Activated CD4-positive, alpha-beta memory T cell treated with anti-CD3 and anti-CD28 coated beads for 36 hours (primary cell): ENCODE measurements around the gene SLC30A5. TPM values are rescaled to one million over a fixed set of nuclear protein-coding genes. Genes with fewer than 3 reads are reported as not detected.
"Not testable (repeated sequence)": the region's sequence is repeated elsewhere in the genome, so short reads cannot be mapped to it uniquely, and the experiment has no call there.

ENCODE experiments used
- CTCF ChIA-PET: fragments of 350-600 bp; sonication (Branson Sonifier 250); formaldehyde crosslinking; loops from one replicate; lab custom pipeline; 2021; ENCODE audit warnings: antibody characterized with exemption, inconsistent platforms; lab: Charles Lee
- POLR2A ChIA-PET: fragments of 350-600 bp; sonication (Branson Sonifier 250); formaldehyde crosslinking; loops from one replicate; lab custom pipeline; 2021; ENCODE audit warnings: antibody characterized with exemption; lab: Charles Lee
- DNase-seq: peaks from one replicate; pipeline ENCODE4 v3.0.0-alpha.2; 2020
- H3K27ac Mint-ChIP-seq: one replicate; pipeline ENCODE4 v1.8.0; 2021; ENCODE audit warnings: mixed read lengths
- H3K27me3 Mint-ChIP-seq: one replicate; pipeline ENCODE4 v1.8.0; 2021; ENCODE audit warnings: mixed read lengths
- H3K36me3 Mint-ChIP-seq: one replicate; pipeline ENCODE4 v1.8.0; 2021; ENCODE audit warnings: mixed read lengths
- H3K4me1 Mint-ChIP-seq: one replicate; pipeline ENCODE4 v1.8.0; 2021; ENCODE audit warnings: low read depth, mixed read lengths
- H3K4me3 Mint-ChIP-seq: one replicate; pipeline ENCODE4 v1.8.0; 2021; ENCODE audit warnings: mild to moderate bottlenecking, mixed read lengths
- H3K9me3 Mint-ChIP-seq: one replicate; pipeline ENCODE4 v1.8.0; 2021; ENCODE audit warnings: mixed read lengths
- intact Hi-C: fragments of 100-400 bp; cut with micrococcal nuclease; formaldehyde crosslinking; loops from one replicate; pipeline ENCODE4 v1.15.1; 2023
- total RNA-seq, 2 experiments: library from RNA; stranded (reverse); gene quantifications; one replicate each; pipeline ENCODE4 v1.2.3, GENCODE V29; 2021

SLC30A5 gene
- 10 to 100 TPM; 42.8 to 49.0 TPM for total RNA-seq

DNA sequence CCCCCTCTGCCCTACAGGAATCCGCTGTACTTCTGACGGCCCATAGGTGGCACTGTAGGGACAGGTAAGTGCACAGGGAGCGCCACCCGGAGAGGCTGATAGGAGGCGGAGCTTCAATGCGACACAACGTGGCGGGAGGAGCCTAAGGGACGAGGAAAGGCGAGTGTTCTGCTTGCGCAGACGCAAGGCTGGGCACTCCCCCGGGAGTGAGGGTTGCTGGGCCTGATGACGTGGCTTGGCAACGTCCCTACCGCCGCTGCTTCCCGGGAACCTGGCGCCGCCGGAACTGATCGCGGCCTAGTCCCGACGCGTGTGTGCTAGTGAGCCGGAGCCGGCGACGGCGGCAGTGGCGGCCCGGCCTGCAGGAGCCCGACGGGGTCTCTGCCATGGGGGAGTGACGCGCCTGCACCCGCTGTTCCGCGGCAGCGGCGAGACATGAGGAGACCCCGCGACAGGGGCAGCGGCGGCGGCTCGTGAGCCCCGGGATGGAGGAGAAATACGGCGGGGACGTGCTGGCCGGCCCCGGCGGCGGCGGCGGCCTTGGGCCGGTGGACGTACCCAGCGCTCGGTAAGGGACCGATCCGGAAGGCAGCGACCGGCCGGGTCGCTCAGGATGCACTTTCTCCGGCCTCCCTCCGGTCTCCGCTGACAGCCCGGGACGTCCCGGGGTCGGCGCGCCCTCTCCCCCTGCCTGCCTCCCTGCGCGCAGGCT, at the start of gene SLC30A5:
Gene SLC30A5 (plus strand): TSS at position 244 of the 712 bp plus-strand sequence. CDS start 242 bp downstream, at position 486.
- intact Hi-C loops: loop anchor here (1.0 to 2.0 kb wide), 7 partner anchors 51 to 276 kb away; partner anchors contain the start of genes CCNB1, CDK7 and CENPH
- DNase-seq: peak; percentile 99
- Mint-ChIP-seq H3K4me3 (peak within 1 kb of the TSS; percentile 91), H3K36me3 (peaks cover 9% of the 10 kb centered on the region), H3K27me3 (no peaks in the 10 kb centered on the region), H3K4me1 (peaks cover 26% of the 10 kb centered on the region), H3K9me3 (no peaks in the 10 kb centered on the region), H3K27ac (peak within 1 kb of the TSS; percentile 89)
- POLR2A ChIA-PET: interaction anchor here (0.6 to 1.9 kb wide), 11 partner anchors 9 to 315 kb away, joined by 3 to 14 read pairs (median 4); partner anchors contain the start of genes AK6, CCDC125, CCNB1 and CDK7
- CTCF ChIA-PET: interaction anchor here (0.5 to 2.3 kb wide), 35 partner anchors 8 to 439 kb away, joined by 3 to 37 read pairs (median 5); partner anchors contain the start of genes AK6, CCDC125, CCNB1 and CDK7

DNA sequence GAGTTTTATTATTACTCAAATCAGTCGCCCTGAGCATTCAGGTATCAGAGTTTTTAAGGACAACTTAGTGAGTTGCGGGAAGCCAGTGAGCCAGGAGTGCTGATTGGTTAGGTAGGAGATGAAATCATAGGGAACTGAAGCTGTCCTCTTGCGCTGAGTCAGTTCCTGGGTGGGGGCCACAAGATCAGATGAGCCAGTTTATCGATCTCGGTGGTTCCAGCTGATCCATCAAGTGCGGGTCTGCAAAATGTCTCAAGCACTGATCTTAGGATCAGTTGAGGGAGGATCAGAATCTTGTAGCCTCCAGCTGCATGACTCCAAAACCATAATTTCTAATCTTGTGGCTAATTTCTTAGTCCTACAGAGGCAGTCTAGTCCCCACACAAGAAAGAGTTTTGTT, 48.6 kb upstream of the SLC30A5 start:
- intact Hi-C loops: loop anchor here (10.0 kb wide), 2 partner anchors 120 to 240 kb away; partner anchors contain the start of gene CCNB1
- H3K9me3 Mint-ChIP-seq, POLR2A ChIA-PET, DNase-seq, H3K36me3 Mint-ChIP-seq, H3K4me1 Mint-ChIP-seq, H3K27ac Mint-ChIP-seq, H3K27me3 Mint-ChIP-seq, H3K4me3 Mint-ChIP-seq: not testable (repeated sequence)
- CTCF ChIA-PET: interaction anchor here (1.0 to 3.8 kb wide), 3 partner anchors 23 to 289 kb away, joined by 4 to 26 read pairs (median 4); partner anchors contain the start of gene SLC30A5

DNA sequence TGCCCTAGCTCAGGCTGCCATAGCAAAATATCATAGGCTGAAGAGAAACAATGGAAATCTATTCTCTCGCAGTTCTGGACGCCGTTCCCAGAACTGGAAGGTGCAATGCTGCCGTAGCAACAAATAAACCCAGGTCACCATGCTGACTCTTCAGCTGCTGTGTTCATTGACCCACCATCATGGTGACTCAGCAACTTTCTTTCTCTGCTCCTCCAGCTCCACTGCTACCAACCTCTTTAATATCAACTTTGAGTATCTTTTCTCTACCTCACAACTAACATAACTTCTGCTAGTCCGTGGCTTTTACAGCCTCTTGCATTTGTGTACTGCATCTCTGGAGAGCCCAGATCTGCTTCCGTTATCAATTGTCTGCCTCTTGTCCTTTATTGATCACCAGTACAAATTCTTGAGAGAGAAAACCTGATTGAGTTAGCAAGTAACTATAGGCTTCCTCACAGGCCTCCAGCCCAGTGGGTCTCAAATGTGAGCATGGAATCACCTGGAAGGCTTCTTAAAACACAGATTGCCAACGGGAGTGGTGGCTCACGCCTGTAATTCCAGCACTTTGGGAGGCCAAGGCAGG, 47.3 kb upstream of the SLC30A5 start:
- H3K9me3 Mint-ChIP-seq: no peaks in the 10 kb centered on the region
- POLR2A ChIA-PET: no interaction called here
- CTCF ChIA-PET: no interaction called here
- peaks cover 8% of the 10 kb centered on the region for H3K4me1 Mint-ChIP-seq
- intact Hi-C loops: loop anchor here (10.0 kb wide), 2 partner anchors 118 to 238 kb away; partner anchors contain the start of gene CCNB1
- no peaks in the 10 kb centered on the region for H3K36me3 Mint-ChIP-seq
- H3K27ac Mint-ChIP-seq: no peak overlapping the region
- H3K27me3 Mint-ChIP-seq: no peaks in the 10 kb centered on the region
- H3K4me3 Mint-ChIP-seq: no peak overlapping the region
- no peak for DNase-seq

DNA sequence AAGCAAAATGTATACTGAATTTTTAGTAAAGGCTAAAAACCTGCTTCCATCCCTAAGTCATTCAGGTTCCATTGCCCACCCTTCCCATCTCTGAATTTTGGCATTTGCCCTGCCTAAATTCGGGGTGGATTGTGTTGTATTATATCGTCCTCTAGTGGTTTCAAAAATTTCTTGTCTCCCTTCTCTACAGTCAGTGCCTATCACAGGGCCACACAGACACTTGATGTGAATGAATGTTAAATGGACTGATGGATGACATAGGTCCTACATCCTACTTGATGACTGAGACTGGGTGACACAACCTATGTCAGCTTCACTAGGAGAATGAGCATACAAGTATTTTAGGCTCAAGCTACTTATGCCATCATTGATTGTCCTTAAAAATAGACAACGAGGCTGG, 45.6 kb upstream of the SLC30A5 start:
- Mint-ChIP-seq H3K9me3 (no peaks in the 10 kb centered on the region), H3K4me1 (peaks cover 5% of the 10 kb centered on the region), H3K36me3 (no peaks in the 10 kb centered on the region), H3K4me3 (no peak overlapping the region), H3K27ac (no peak overlapping the region), H3K27me3 (no peaks in the 10 kb centered on the region)
- ChIA-PET CTCF (interaction anchor here (1.6 to 2.7 kb wide), 2 partner anchors 24 to 45 kb away, joined by 5 to 6 read pairs; partner anchors contain the start of gene SLC30A5), POLR2A (no interaction called here)
- intact Hi-C loops: loop anchor here (10.0 kb wide), 2 partner anchors 117 to 237 kb away; partner anchors contain the start of gene CCNB1
- DNase-seq: no peak

DNA sequence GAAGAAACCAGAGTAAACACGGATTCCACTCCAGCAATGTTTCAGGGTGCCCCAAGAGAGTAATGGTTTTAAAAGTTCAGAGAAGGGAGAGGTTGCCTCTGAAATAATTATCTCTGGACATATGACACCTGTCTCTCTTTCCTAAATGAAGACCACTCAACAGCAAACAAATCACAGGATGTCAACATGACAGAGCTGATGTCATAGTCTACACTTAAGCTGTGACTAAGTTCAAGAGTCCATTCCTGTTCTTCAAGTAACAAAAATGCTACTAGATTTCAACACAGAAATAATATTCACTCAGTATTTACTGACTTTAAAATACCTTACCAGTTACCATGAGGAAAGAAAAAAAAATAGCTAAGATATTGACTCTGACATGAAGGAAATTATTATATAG, 44.7 kb upstream of the SLC30A5 start:
- no peaks in the 10 kb centered on the region for H3K36me3 Mint-ChIP-seq
- ChIA-PET CTCF (interaction anchor here (1.6 to 2.7 kb wide), 2 partner anchors 25 to 44 kb away, joined by 5 to 6 read pairs; partner anchors contain the start of gene SLC30A5), POLR2A (no interaction called here)
- no peaks in the 10 kb centered on the region for H3K9me3 Mint-ChIP-seq
- H3K4me3 Mint-ChIP-seq: no peak overlapping the region
- no peaks in the 10 kb centered on the region for H3K4me1 Mint-ChIP-seq
- DNase-seq: no peak
- intact Hi-C loops: loop anchor here (10.0 kb wide), 2 partner anchors 116 to 236 kb away; partner anchors contain the start of gene CCNB1
- no peaks in the 10 kb centered on the region for H3K27me3 Mint-ChIP-seq
- no peak overlapping the region for H3K27ac Mint-ChIP-seq

DNA sequence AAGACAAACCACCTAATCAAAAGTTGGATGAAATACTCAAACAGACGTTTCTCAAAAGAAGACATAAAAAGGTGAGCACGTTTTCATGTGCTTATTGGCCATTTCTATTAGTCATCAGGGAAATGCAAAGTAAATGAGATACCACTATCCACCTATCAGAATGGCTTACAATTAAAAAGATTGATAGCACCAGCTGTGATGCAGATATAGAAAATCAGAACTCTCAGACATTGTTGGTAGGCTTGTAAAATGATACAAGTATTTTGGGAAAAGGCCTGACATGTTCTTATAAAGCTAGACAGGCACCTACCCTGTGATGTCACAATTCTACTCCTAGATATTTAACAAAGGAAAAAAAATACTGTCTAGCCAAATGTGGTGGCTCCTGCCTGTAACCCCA, 44.0 kb upstream of the SLC30A5 start:
- H3K27ac Mint-ChIP-seq: no peak overlapping the region
- no peak overlapping the region for H3K4me3 Mint-ChIP-seq
- intact Hi-C loops: loop anchor here (10.0 kb wide), 2 partner anchors 115 to 235 kb away; partner anchors contain the start of gene CCNB1
- ChIA-PET POLR2A (no interaction called here), CTCF (interaction anchor here (2.7 kb wide), 1 partner anchor 26 kb away, joined by 6 read pairs; no protein-coding TSS in a partner anchor)
- H3K9me3 Mint-ChIP-seq: no peaks in the 10 kb centered on the region
- no peaks in the 10 kb centered on the region for H3K27me3 Mint-ChIP-seq
- H3K36me3 Mint-ChIP-seq: no peaks in the 10 kb centered on the region
- no peaks in the 10 kb centered on the region for H3K4me1 Mint-ChIP-seq
- no peak for DNase-seq

DNA sequence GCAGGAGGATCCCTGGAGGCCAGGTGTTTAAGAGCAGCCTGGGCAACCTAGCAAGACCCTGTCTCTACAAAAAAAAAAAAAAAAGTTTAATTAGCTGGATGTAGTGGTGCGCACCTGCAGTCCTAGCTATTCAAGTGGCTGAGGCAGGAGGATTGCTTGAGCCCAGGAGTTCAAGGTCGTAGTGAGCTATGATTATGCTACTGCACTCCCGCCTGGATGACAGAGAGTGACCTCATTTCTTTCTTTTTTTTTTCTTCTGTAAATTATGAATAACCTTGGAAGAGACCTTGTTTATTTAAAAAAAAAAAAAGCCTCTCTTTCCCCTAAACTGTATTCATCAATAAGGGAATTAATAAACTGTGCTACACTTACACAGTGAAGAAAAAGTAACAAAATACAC, 43.6 kb upstream of the SLC30A5 start:
- Mint-ChIP-seq H3K27ac (no peak overlapping the region), H3K27me3 (no peaks in the 10 kb centered on the region), H3K9me3 (no peaks in the 10 kb centered on the region), H3K36me3 (no peaks in the 10 kb centered on the region), H3K4me3 (no peak overlapping the region), H3K4me1 (no peaks in the 10 kb centered on the region)
- DNase-seq: no peak
- intact Hi-C loops: no loop called here
- ChIA-PET CTCF (interaction anchor here (1.0 kb wide), 1 partner anchor 7 kb away, joined by 4 read pairs; no protein-coding TSS in a partner anchor), POLR2A (no interaction called here)

DNA sequence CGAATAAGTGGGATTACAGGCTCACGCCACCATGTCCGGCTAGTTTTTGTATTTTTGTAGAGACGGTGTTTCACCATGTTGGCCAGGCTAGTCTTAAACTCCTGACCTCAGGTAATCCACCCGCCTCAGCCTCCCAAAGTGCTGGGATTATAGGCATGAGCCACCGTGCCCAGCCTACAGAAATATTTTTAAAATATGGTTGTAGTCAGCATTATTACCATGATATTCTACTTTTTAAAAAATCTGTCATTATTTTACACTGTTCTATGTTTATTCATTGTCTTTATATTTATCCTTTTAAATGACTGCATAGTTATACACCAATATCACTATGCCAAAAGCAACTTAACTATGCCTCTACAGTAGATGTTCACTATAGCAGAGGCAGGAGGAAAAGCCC, 41.6 kb upstream of the SLC30A5 start:
- DNase-seq: no peak
- Mint-ChIP-seq H3K9me3 (no peaks in the 10 kb centered on the region), H3K27me3 (no peaks in the 10 kb centered on the region), H3K27ac (no peak overlapping the region), H3K4me1 (no peaks in the 10 kb centered on the region), H3K36me3 (no peaks in the 10 kb centered on the region), H3K4me3 (no peak overlapping the region)
- ChIA-PET POLR2A (no interaction called here), CTCF (no interaction called here)
- intact Hi-C loops: no loop called here

DNA sequence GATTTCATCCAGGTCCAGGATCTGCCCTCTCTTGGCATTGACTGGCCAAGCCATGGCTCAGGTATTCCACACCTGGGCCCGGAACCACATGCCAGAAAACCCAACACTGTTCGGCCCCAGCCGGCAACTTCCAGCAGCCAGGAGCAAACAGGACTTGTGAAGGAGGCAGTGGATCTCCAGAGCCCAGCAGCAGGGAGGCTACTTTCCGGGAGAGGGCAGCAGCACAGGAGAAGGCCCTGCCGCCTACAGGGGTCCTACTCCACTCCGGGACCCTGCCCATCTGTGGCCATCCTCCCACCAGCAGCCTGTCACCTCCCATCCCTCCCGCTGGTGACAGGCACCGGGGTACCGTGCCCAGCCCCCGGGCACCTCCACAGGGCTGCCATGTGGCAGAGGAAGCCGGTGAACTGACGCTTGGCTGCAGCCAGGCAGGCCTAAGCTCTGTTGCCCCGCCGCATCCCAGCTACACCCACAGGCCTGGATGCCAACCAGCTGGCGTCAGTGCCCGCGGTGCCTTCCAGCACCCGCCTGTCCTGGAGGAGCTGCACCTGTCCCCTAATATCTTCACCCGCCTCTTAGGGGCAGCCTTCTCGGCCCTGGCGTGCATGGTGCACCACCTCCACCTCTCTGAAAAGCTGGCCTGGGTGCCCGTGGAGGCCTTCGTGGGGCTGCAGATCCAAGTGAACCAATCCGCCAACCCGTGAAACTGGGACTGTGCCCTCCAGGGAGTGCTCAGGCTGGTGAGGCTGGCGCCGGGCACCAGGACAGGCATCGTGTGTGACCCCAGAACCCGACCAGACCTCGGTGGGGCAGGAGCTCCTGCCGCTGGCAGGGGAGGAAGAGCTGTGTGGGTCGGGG, 18.9 kb upstream of the SLC30A5 start:
- no peak overlapping the region for H3K4me3 Mint-ChIP-seq
- H3K4me1 Mint-ChIP-seq: no peaks in the 10 kb centered on the region
- H3K27ac Mint-ChIP-seq: no peak overlapping the region
- intact Hi-C loops: no loop called here
- peaks cover 4% of the 10 kb centered on the region for H3K27me3 Mint-ChIP-seq
- DNase-seq: no peak
- CTCF ChIA-PET: interaction anchor here (1.1 kb wide), 1 partner anchor 33 kb away, joined by 3 read pairs; no protein-coding TSS in a partner anchor
- POLR2A ChIA-PET: no interaction called here
- H3K9me3 Mint-ChIP-seq: no peaks in the 10 kb centered on the region
- no peaks in the 10 kb centered on the region for H3K36me3 Mint-ChIP-seq

DNA sequence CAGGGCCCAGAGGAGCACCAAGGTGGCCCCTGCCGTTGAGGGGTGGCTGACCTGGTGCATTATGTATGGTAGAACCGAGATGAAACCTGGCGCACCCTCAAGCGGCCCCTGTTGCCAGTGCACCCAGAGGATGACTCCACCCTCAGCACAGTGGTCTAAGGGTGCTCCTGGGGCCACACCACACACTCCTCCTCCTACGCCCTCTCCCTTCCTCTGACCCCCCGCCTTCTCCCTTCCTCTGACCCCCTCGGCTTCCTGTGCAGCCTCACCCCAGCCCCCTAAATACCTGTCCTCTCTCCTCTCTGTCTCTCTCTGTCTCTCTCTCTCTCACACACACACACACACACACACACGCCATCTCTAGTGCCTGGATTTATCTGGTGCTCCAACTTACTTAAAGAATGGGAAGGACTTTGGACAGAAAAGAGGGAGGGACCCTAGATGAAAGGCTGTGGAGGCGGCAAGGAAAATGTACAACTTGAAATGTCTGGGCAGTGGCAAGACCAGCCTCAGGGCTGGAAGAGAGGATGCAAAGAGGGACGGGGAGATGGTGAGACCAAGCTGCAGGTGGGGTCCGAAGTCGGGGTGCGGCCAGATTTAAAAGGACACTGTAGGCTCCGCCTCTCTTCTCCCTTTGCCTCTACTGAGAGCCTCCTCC, 18.2 kb upstream of the SLC30A5 start:
- DNase-seq: no peak
- H3K27ac Mint-ChIP-seq: no peak overlapping the region
- CTCF ChIA-PET: interaction anchor here (1.1 kb wide), 1 partner anchor 33 kb away, joined by 3 read pairs; no protein-coding TSS in a partner anchor

More for the DNA sequence above, 18.2 kb upstream of the SLC30A5 start:
- intact Hi-C loops: no loop called here
- POLR2A ChIA-PET: no interaction called here
- no peaks in the 10 kb centered on the region for H3K36me3 Mint-ChIP-seq
- H3K27me3 Mint-ChIP-seq: peaks cover 4% of the 10 kb centered on the region
- no peak overlapping the region for H3K4me3 Mint-ChIP-seq
- no peaks in the 10 kb centered on the region for H3K4me1 Mint-ChIP-seq
- H3K9me3 Mint-ChIP-seq: no peaks in the 10 kb centered on the region
